Left cardiac atrium (tissue), 4 donors: ENCODE results near the gene PRKAR1A. TPM values are rescaled to one million over a fixed set of nuclear protein-coding genes. Genes with fewer than 3 reads are reported as not detected.
"Not testable (repeated sequence)": the region's sequence is repeated elsewhere in the genome, so short reads cannot be mapped to it uniquely, and the experiment has no call there.

Experiments used
- ATAC-seq, 2 donors: fragments of 200-7000 bp; cut with Tn5 transposase; one replicate each; pipeline ENCODE4 v1.9.1; 2020; ENCODE audit warnings: mild to moderate bottlenecking in 2 of 2, moderate library complexity in 2 of 2
- DNase-seq: peaks from one replicate; pipeline ENCODE4 v3.0.0-alpha.2; 2020
- intact Hi-C, 2 donors: fragments of 100-400 bp; cut with DNase I; formaldehyde crosslinking; loops; one replicate each; pipeline versions ENCODE4 v1.14.1 to v1.15.1; 2022 to 2023
- long read RNA-seq: library from polyadenylated mRNA; unstranded; transcript quantifications from one replicate; pipeline ENCODE4 v2.0.0, GENCODE V29; 2021
- total RNA-seq, 2 donors: library from RNA; stranded (reverse); fragmentation: NEBNext Ultra II Directional; extraction: Animal tissue kit (Norgen Biotek cat#: 25700); gene quantifications; one replicate each; pipeline ENCODE4 v1.2.1, GENCODE V29; 2021
- donor health status: DM: no; HTN: yes; CAD: no.
- donor health status: DM: no; HTN: yes; CAD: no; lungs with severe emphysema.
- donor health status: DM: yes; HTN: yes; CAD: no.
- donor health status: Dilated cardiomyopathy.

PRKAR1A gene
- total RNA-seq = 100 to 1,000 TPM; 483 to 653 TPM
- long read RNA-seq, full-length matches to known transcripts = 976 of 1,100 reads
- long read RNA-seq, partial matches to known transcripts = 31 of 1,100 reads
- long read RNA-seq, other reads (novel, unspliced or antisense) = 93 of 1,100 reads

GRCh38 chr17:68512247-68512959 lies at the start of gene PRKAR1A:
Gene PRKAR1A, plus strand, starts transcription at chr17:68512430. Its CDS starts 2,970 bp downstream, at chr17:68515400.
- intact Hi-C loops = loop anchor here (5.0 kb wide), 2 partner anchors 40 to 45 kb away; no protein-coding TSS in a partner anchor
- DNase-seq = peak; percentile 95
- peak; percentile 92 to 93 for ATAC-seq

GRCh38 chr17:68463211-68464019 lies 48.8 kb upstream of the PRKAR1A start:
- intact Hi-C loops = loop anchor here in 1 of 2 donors (2.0 to 10.0 kb wide), 3 partner anchors 201 to 499 kb away; no protein-coding TSS in a partner anchor
- no peak for DNase-seq
- ATAC-seq = no peak

- intact Hi-C loops = loop anchor here (5.0 to 10.0 kb wide), 3 partner anchors 44 to 504 kb away; partner anchors contain the start of gene PRKAR1A (in 1 of the 2)
- DNase-seq (no peak), ATAC-seq (peak; percentile 75 to 84)
Measured at GRCh38 chr17:68468334-68468733, 43.9 kb upstream of the PRKAR1A start.

GRCh38 chr17:68468788-68469187 lies 43.4 kb upstream of the PRKAR1A start:
- intact Hi-C loops = loop anchor here (5.0 to 10.0 kb wide), 3 partner anchors 44 to 504 kb away; partner anchors contain the start of gene PRKAR1A (in 1 of the 2)
- ATAC-seq (peak in 1 of 2 donors; percentile 17), DNase-seq (no peak)

- intact Hi-C loops = loop anchor here in 1 of 2 donors (5.0 kb wide), 2 partner anchors 41 to 291 kb away; partner anchors contain the start of gene PRKAR1A
- ATAC-seq (no peak), DNase-seq (no peak)
Measured at GRCh38 chr17:68470961-68471360, 41.3 kb upstream of the PRKAR1A start.

- intact Hi-C loops = no loop called here
- ATAC-seq (no peak), DNase-seq (no peak)
Measured at GRCh38 chr17:68480885-68481284, 31.3 kb upstream of the PRKAR1A start.

- ATAC-seq (no peak), DNase-seq (no peak)
- intact Hi-C loops = no loop called here
Measured at GRCh38 chr17:68482576-68483041, 29.6 kb upstream of the PRKAR1A start.

GRCh38 chr17:68484458-68484857 lies 27.8 kb upstream of the PRKAR1A start:
- ATAC-seq (no peak), DNase-seq (no peak)
- intact Hi-C loops = no loop called here

- intact Hi-C loops = no loop called here
- DNase-seq = peak; percentile 40
- ATAC-seq = no peak
Measured at GRCh38 chr17:68489919-68490318, 22.3 kb upstream of the PRKAR1A start.

GRCh38 chr17:68491381-68492231 lies 20.6 kb upstream of the PRKAR1A start:
- intact Hi-C loops = no loop called here
- DNase-seq = no peak
- peak; percentile 59 to 80 for ATAC-seq

- ATAC-seq, intact Hi-C loops, DNase-seq: not testable (repeated sequence)
Measured at GRCh38 chr17:68492394-68493054, 19.7 kb upstream of the PRKAR1A start.

GRCh38 chr17:68495081-68495480 lies 17.1 kb upstream of the PRKAR1A start:
- intact Hi-C loops = no loop called here
- ATAC-seq (no peak), DNase-seq (no peak)

- ATAC-seq = peak in 1 of 2 donors; percentile 25
- no peak for DNase-seq
- intact Hi-C loops = no loop called here
Measured at GRCh38 chr17:68497885-68498319, 14.3 kb upstream of the PRKAR1A start.

GRCh38 chr17:68498479-68499326 lies 13.5 kb upstream of the PRKAR1A start:
- intact Hi-C loops = no loop called here
- DNase-seq (peak; percentile 74), ATAC-seq (peak; percentile 93 to 94)

GRCh38 chr17:68499587-68499986 lies 12.6 kb upstream of the PRKAR1A start:
- no peak for ATAC-seq
- DNase-seq = no peak
- intact Hi-C loops = no loop called here

GRCh38 chr17:68501074-68501473 lies 11.2 kb upstream of the PRKAR1A start:
- intact Hi-C loops = no loop called here
- DNase-seq (no peak), ATAC-seq (no peak)

- DNase-seq (no peak), ATAC-seq (no peak)
- intact Hi-C loops = no loop called here
Measured at GRCh38 chr17:68505951-68506350, 6.3 kb upstream of the PRKAR1A start.
